A549 treated with CpdA at 1 μM for 4 hours (cell line): ENCODE data around the gene ATP6V0D1. TPM values are rescaled to one million over a fixed set of nuclear protein-coding genes. Genes with fewer than 3 reads are reported as not detected.

Source experiments
- total RNA-seq: library from RNA; stranded (reverse); fragments of 200-300 nt; extraction: Qiagen RNA extraction; gene quantifications from 5 replicates; pipeline ENCODE4 v1.2.3, GENCODE V29; 2022; ENCODE audit warnings: low read depth

ATP6V0D1 gene
- 96.9 to 122 TPM (median 109 TPM) in 5 replicates for total RNA-seq

DNA sequence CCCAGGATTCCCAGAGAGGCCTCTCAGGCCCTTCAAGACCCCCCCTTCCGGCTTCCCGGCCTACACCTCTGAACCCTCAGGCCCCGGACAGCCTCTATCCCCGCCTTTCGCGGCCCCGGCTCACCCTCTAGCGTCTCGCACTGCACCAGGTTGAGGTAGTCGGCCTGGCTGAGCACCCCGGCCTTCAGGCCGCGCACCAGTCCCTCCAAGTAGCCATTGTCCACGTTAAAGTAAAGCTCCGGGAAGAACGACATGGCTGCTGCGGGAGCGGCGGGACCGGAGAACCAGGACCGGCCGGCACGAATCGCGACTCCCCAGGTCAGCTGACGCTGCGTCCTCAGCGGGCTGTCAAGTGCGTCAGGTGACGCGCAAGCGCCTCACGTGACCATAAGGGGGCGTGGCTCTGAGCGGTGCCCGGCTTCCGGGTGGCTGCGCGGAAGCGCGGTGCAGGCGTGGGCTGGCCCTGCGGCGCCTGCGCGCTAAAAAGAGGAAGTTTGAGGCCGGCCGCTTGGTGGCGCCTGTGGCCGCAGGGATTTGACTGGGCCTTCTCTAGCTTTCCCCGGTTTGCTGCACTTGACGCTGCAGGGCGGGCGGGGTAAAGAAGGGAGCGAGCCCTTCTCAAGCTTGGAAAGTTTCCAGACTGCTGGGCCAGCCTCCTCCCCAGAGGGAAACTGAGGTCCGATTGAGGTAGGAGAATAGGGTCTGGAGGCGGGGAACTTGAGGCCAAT is at the start of gene ATP6V0D1:
ATP6V0D1 (minus strand) TSS at position 325 of the 728 bp plus-strand sequence; CDS start at position 254, 71 bp downstream.

DNA sequence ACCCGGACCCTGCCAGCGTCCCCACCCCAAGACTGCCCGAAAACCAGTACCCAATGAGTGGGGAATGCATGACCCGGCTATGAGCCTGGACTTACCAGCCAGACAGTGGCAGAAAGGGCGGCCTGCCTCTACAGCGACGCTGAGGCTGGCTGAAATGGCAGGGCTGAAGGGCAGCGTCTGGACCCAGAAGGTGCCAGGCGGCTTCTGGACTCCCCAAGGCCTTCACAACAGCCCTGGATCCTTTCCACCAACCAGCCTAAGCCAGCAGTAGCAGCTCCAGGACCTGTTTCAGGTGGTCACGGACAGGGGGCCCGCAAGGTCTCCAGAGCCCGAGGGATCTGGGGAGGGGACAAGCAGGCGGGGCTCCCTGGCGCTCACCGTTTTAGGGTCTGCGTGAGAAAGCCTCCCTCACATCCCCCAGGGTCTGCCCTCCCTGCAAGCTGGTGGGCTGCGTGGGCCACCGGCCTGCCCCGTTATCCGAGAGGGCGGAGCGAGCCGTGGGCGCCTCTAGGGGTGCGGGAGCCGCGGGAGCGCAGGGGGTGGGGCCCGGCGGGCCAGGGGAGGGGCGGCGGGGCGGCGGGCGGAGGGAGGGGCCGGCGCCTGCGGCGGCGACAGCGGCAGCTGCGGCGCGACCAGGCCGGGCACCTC is 47.4 kb upstream of the ATP6V0D1 start, which contains the start of gene RIPOR1:
RIPOR1 (plus strand) TSS at position 608 of the 648 bp plus-strand sequence. CDS start 9,618 bp downstream, outside the sequence.

DNA sequence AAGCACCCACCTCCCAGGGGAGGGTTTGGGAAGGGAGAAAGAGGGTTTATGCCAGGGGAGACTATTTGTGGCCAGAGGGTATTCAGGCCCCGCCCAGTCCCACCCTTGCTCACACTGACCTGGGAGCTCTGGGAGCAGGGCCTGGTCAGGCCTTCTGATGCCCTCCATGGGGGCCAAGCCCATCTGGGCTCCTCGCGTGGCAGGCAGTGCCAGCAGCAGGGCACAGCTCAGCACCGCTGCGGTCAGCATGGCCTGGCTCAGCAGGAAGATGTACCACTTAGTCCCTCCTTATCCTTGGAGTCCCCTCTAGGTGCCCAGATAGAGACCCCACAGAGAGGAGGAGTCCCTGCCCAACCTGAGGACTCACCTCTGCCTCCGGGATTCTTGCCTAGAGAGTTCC is 2.2 kb upstream of the ATP6V0D1 start, which contains the start of gene AGRP:
AGRP (minus strand) TSS at position 398 of the 400 bp plus-strand sequence; CDS start at position 249, 149 bp downstream.

DNA sequence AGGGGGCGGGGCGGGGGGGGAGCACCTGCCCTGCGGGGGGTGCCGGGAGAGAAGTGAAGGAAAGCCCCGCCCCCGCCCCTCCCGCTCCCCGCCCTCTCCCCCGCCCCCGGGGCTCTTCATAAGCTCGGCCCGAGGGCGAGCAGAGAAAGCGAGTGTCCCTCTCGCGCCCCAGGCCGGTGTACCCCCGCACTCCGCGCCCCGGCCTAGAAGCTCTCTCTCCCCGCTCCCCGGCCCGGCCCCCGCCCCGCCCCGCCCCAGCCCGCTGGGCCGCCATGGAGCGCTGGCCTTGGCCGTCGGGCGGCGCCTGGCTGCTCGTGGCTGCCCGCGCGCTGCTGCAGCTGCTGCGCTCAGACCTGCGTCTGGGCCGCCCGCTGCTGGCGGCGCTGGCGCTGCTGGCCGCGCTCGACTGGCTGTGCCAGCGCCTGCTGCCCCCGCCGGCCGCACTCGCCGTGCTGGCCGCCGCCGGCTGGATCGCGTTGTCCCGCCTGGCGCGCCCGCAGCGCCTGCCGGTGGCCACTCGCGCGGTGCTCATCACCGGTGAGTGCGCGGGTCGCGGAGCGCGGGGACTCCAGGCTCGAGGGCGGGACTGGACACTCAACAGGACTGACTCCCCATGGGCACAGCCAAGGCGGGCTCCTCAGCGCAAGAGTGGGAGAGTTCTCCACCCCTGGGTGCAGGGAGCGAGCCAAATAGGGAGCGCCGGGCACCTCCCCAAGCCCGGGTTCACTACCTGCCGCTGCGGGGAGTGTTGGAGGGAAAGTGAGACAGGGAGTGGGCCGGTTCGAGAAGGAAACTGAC is 49.8 kb downstream of the ATP6V0D1 start, which contains the start of gene HSD11B2:
HSD11B2 (plus strand) TSS at position 145 of the 798 bp plus-strand sequence; CDS start at position 273, 128 bp downstream.

DNA sequence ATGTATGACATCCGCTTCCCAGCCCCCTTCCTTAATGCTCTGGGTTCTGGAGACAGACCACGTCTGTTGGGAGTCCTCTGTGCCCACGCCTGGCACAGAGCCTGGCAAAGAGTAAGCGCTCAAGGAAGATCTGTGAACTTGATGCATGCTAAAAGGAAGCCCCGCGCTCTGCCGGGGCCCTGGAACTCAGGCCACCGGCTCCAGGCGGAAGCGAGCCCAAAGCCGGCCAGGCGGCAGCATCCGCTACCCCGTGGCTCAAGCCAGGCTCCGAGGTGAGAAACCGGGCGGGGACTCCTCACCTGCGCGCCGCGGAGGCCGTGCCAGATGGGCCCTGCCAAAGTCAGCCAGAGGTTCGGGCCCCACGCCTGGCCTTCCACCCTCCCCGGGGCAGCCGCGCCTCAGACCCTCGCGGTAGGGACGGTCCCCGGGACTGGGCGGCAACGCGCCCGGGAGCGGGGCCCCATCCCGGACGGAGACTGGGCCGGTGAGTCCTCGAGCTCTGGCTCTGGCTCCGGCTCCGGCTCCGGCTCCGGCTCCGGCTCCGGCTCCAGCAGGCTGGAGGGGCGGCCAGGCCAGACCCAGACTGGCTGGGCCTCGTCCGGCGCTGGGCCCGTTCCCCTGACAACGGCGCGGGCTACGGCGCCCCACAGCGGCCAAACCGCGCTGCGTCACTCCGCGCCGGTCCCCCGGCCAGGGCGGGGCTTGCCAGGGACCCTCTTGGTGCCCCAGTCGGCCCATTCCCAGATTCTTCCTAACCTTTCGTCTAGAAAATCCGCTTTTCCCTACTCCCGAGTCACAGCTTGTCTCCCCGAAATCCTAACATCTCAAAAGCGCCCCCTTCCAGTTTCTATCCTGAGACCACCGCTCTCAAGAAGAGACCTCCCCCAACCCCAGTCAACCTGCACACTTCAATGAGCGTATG is 64.8 kb downstream of the ATP6V0D1 start, which contains the start of gene ZDHHC1:
ZDHHC1 (minus strand) TSS at position 606 of the 922 bp plus-strand sequence. CDS start 8,702 bp downstream, outside the sequence.

DNA sequence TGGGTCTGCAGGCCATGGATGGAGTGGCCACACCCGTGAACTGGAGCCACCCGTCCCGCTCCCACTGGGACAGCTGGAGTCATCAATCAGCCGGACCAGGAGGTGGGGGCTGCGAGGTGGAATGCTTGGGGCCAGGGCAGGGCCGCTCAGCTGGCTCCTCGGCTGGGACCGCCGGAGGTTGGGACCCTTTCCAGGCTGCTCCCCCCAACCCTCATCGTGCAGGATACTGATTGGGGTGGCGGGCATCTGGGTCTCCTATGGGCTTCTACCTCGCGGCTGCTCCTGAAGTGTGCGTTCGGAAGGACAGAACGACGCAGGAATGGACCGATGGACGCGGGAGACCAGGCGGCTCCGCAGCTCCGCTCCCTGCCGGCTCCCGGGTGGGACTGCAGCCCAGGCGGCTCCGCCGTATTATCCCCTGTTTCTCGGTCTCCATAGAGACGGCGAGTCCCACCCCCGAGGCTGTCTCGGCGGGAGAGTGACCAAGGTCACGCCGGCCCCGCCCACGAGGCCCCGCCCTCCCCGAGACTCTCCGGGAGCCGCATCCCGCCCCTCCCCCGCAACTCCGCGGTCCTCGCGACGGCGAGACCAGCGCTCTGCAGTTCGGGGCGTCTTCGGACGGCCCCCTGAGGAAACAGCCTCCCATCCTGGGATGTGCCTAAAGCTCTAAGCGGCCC is 87.7 kb downstream of the ATP6V0D1 start, which contains the start of gene TPPP3:
TPPP3 (minus strand) TSS at position 388 of the 677 bp plus-strand sequence. CDS start 2,387 bp downstream, outside the sequence.

Other genes starting within 250 kb of the ATP6V0D1 start
- 40.1 to 51.6 TPM (median 48.9 TPM) in 5 replicates for gene FHOD1, start 233.7 kb downstream of the ATP6V0D1 start, total RNA-seq
- gene SLC9A5, start 232.2 kb downstream of the ATP6V0D1 start, total RNA-seq = 1.2 to 1.7 TPM (median 1.6 TPM) in 5 replicates
- 15.2 to 22.1 TPM (median 18.3 TPM) in 5 replicates for gene PLEKHG4, start 201.6 kb downstream of the ATP6V0D1 start, total RNA-seq
- gene KCTD19, start 154.4 kb downstream of the ATP6V0D1 start, total RNA-seq = 0.06 to 0.46 TPM (median 0.22 TPM) in 5 replicates
- 0.13 to 0.27 TPM (median 0.14 TPM) in 3 of 5 replicates, not detected in the others for gene LRRC36, start 154.3 kb downstream of the ATP6V0D1 start, total RNA-seq
- gene TPPP3, start 87.7 kb downstream of the ATP6V0D1 start, total RNA-seq = 8.4 to 13.5 TPM (median 11.8 TPM) in 5 replicates
- 5.8 to 9.2 TPM (median 6.1 TPM) in 5 replicates for gene ZDHHC1, start 64.7 kb downstream of the ATP6V0D1 start, total RNA-seq
- gene HSD11B2, start 50.0 kb downstream of the ATP6V0D1 start, total RNA-seq = 1.5 to 1.8 TPM (median 1.6 TPM) in 5 replicates
- not detected in 5 replicates for gene AGRP, start 2.4 kb upstream of the ATP6V0D1 start, total RNA-seq
- 35.5 to 51.5 TPM (median 44.3 TPM) in 5 replicates for gene RIPOR1, start 47.7 kb upstream of the ATP6V0D1 start, total RNA-seq
- gene CTCF, start 81.4 kb upstream of the ATP6V0D1 start, total RNA-seq = 35.7 to 41.4 TPM (median 37.8 TPM) in 5 replicates
- 0.78 to 2.0 TPM (median 1.3 TPM) in 5 replicates for gene CARMIL2, start 164.0 kb upstream of the ATP6V0D1 start, total RNA-seq
- 30.0 to 36.4 TPM (median 32.9 TPM) in 5 replicates for gene ACD, start 179.1 kb upstream of the ATP6V0D1 start, total RNA-seq
- gene PARD6A, start 179.8 kb upstream of the ATP6V0D1 start, total RNA-seq = 1.4 to 2.3 TPM (median 1.7 TPM) in 5 replicates
- 7.5 to 12.1 TPM (median 10.7 TPM) in 5 replicates for gene ENKD1, start 185.6 kb upstream of the ATP6V0D1 start, total RNA-seq
- gene C16orf86, start 185.7 kb upstream of the ATP6V0D1 start, total RNA-seq = 0.11 to 0.17 TPM (median 0.14 TPM) in 3 of 5 replicates, not detected in the others
- gene GFOD2, start 238.2 kb upstream of the ATP6V0D1 start, total RNA-seq = 17.4 to 19.2 TPM (median 17.8 TPM) in 5 replicates